ACC112 (cell line): ENCODE data around the gene AGTR2.
"Not testable (repeated sequence)": the region's sequence is repeated elsewhere in the genome, so short reads cannot be mapped to it uniquely, and the experiment has no call there.

Source experiments
- H2AFZ ChIP-seq: fragments of 200-600 bp; sonication (generic); one replicate; pipeline ENCODE4 v1.6.0; 2017; ENCODE audit warnings: antibody characterized with exemption, low read length; ENCODE audit not compliant: unreplicated experiment
- H3K27ac ChIP-seq: fragments of 200-600 bp; sonication (generic); 2 replicates; pipeline ENCODE4 v1.5.1; 2014; ENCODE audit warnings: low read depth, mild to moderate bottlenecking, antibody characterized with exemption, low read length, moderate library complexity
- H3K27me3 ChIP-seq: fragments of 200-600 bp; sonication (generic); 2 replicates; pipeline ENCODE4 v1.6.1; 2014; ENCODE audit warnings: mild to moderate bottlenecking, antibody characterized with exemption, low read length, moderate library complexity, mixed read lengths; ENCODE audit not compliant: insufficient read depth
- H3K36me3 ChIP-seq: fragments of 200-600 bp; sonication (generic); 2 replicates; pipeline ENCODE4 v1.6.1; 2016; ENCODE audit warnings: mild to moderate bottlenecking, antibody characterized with exemption, low read length, moderate library complexity, mixed read lengths; ENCODE audit not compliant: insufficient read depth
- H3K4me1 ChIP-seq: fragments of 200-600 bp; sonication (generic); one replicate; pipeline ENCODE4 v1.6.1; 2016; ENCODE audit warnings: low read length, mixed read lengths; ENCODE audit not compliant: insufficient read depth, unreplicated experiment, control insufficient read depth
- H3K4me3 ChIP-seq: fragments of 200-600 bp; sonication (generic); 2 replicates; pipeline ENCODE4 v1.5.1; 2014; ENCODE audit warnings: mild to moderate bottlenecking, low read depth, low read length
- H3K79me2 ChIP-seq: fragments of 200-600 bp; sonication (generic); one replicate; pipeline ENCODE4 v1.6.0; 2016; ENCODE audit warnings: low read length; ENCODE audit not compliant: control insufficient read depth, unreplicated experiment, insufficient read depth

Gene AGTR2

DNA sequence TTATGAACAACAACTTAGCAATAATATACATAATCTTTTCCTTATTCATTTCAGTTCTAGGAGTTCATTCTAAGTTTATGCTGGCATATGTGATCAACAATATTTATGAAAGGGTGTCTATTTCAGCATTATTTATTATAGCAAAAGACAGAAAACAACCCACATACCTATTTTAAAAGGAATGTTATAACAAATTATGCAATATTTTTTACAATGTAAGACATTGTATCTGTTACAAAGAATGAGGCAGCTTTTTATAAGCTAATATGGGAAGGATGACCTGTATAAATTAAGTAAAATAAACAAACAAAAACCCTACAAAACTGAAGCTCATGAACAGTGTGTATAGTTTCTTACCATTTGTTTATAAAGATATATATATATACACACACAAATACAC is 42.7 kb downstream of the AGTR2 start:
- Histone ChIP-seq H3K4me1 (no peaks in the 10 kb centered on the region), H3K27ac (no peak overlapping the region), H3K27me3 (no peaks in the 10 kb centered on the region), H3K4me3 (no peak overlapping the region), H2AFZ (no peak overlapping the region), H3K79me2 (no peaks in the 10 kb centered on the region), H3K36me3 (no peaks in the 10 kb centered on the region)

DNA sequence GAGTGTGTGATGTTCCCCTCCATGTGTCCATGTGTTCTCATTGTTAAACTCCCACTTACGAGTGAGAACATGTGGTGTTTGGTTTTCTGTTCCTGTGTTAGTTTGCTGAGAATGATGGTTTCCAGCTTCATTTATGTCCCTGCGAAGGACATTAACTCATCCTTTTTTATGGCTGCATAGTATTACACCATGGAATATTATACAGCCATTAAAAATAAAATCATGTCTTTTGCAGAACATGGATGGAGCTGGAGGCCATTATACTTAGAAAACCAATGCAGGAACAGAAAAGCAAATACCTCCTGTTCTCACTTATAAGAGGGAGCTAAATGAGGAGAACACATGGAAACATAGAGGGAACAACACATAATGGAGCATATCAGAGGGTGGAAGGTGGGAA is 46.5 kb downstream of the AGTR2 start:
- H3K27me3 ChIP-seq, H3K79me2 ChIP-seq, H3K4me3 ChIP-seq, H3K4me1 ChIP-seq, H3K27ac ChIP-seq, H2AFZ ChIP-seq, H3K36me3 ChIP-seq: not testable (repeated sequence)
